Measurements from ENCODE around the gene ABCB7.
"Not testable (repeated sequence)": the region's sequence is repeated elsewhere in the genome, so short reads cannot be mapped to it uniquely, and the experiment has no call there.

The ABCB7 gene

DNA sequence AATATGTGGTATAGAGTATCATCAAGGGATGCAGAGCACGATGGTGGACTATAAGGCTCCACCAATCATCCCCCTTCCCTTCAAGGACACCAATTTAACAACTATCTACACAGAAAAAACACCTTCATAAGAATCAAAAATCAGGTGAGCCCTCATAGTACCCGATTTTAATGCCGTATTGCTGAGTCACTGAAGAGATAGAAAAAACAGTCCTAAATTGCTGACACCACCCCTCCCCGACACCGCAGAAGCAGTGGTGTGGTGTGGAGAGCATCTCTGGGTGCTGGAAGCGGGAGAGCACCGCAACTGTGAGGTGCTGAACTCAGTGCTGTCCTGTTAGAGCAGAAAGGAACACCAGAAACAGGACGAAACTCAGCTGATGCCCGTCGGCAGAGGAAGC lies 49.3 kb downstream of the ABCB7 start:
- Histone ChIP-seq H3K79me2 (ENCODE audit: control insufficient read depth, insufficient read depth, low read length, unreplicated experiment) (no peaks in the 10 kb centered on the region), H3K27me3 (ENCODE audit: insufficient read depth, low read length) (no peaks in the 10 kb centered on the region), H2AFZ (ENCODE audit: low read length, unreplicated experiment) (no peak overlapping the region), H3K4me3 (ENCODE audit: low read depth, low read length) (no peak overlapping the region), H3K36me3 (ENCODE audit: insufficient read depth, low read length) (no peaks in the 10 kb centered on the region), H3K4me1 (ENCODE audit: control insufficient read depth, insufficient read depth, low read length, unreplicated experiment) (no peaks in the 10 kb centered on the region), H3K27ac (ENCODE audit: low read depth, low read length) (no peak overlapping the region)

DNA sequence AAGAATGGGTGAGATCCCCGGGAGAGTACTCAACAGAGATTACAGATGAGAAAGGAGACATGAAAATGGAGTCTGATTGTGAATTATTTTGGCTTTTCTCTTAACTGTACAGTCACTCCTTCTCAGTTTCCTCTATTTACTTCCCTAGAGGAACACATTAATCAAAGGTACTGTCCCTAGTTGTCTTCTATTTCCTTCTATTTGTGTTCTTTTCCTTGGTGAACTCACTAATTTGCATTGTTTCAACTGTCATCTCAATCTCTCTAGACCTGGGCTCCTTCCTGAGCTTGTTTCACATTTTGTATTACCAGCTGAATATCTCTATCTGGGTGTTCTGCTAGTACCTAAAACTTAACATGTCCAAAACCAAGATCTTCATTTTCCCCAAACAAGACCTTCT lies 59.8 kb downstream of the ABCB7 start:
- no peaks in the 10 kb centered on the region for H3K36me3 ChIP-seq (ENCODE audit: insufficient read depth, low read length)
- no peaks in the 10 kb centered on the region for H3K27me3 ChIP-seq (ENCODE audit: insufficient read depth, low read length)
- H3K79me2 ChIP-seq (ENCODE audit: control insufficient read depth, insufficient read depth, low read length, unreplicated experiment), result no peaks in the 10 kb centered on the region
- no peak overlapping the region for H3K27ac ChIP-seq (ENCODE audit: low read depth, low read length)
- H3K4me3 ChIP-seq (ENCODE audit: low read depth, low read length), result no peak overlapping the region
- H3K4me1 ChIP-seq (ENCODE audit: control insufficient read depth, insufficient read depth, low read length, unreplicated experiment), result no peaks in the 10 kb centered on the region
- H2AFZ ChIP-seq (ENCODE audit: low read length, unreplicated experiment), result no peak overlapping the region

DNA sequence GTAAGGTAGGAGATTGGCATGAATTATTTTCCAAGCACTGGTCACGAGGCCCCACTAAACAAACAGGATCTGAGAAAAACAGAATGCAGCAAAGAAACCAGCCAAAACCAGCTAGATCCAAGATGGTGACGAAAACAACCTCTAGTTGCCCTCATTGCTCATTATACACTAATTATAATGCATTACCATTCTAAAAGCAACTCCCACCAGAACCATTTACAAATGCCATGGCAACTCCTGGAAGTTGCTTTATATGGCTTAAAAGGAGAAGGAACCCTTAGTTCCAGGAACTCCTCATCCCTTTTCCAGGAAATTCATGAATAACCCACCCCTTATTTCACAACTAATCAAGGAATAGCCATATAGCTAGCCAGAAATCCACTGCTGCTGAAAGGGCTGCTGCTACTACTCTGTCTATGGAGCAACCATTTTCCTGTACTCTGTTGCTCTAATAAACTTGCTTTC lies 69.3 kb downstream of the ABCB7 start:
- Histone ChIP-seq H3K4me3 (ENCODE audit: low read depth, low read length) (no peak overlapping the region), H3K36me3 (ENCODE audit: insufficient read depth, low read length) (no peaks in the 10 kb centered on the region), H3K27ac (ENCODE audit: low read depth, low read length) (no peak overlapping the region), H3K27me3 (ENCODE audit: insufficient read depth, low read length) (no peaks in the 10 kb centered on the region), H3K79me2 (ENCODE audit: control insufficient read depth, insufficient read depth, low read length, unreplicated experiment) (no peaks in the 10 kb centered on the region), H2AFZ (ENCODE audit: low read length, unreplicated experiment) (no peak overlapping the region), H3K4me1 (ENCODE audit: control insufficient read depth, insufficient read depth, low read length, unreplicated experiment) (no peaks in the 10 kb centered on the region)

DNA sequence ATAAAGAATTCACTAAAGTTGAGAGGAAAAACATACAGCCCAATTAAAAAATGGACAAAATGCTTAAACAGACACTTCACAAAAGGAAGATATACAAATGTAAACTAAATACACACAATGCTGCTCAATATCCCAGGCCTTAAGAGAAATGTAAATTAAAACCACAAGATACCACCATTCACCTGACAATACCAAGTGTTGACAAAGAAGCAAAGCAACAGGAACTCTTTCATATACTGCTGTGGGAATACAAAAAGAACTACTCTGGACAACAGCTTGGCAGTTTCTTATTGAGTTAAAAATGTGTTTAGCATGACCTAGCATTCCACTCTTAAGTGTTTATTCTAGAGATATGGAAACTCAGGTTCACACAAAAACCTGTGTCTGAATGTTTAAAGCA lies 71.3 kb downstream of the ABCB7 start:
- H3K27ac ChIP-seq (ENCODE audit: low read depth, low read length), result no peak overlapping the region
- no peaks in the 10 kb centered on the region for H3K79me2 ChIP-seq (ENCODE audit: control insufficient read depth, insufficient read depth, low read length, unreplicated experiment)
- no peaks in the 10 kb centered on the region for H3K27me3 ChIP-seq (ENCODE audit: insufficient read depth, low read length)
- no peak overlapping the region for H3K4me3 ChIP-seq (ENCODE audit: low read depth, low read length)
- no peaks in the 10 kb centered on the region for H3K36me3 ChIP-seq (ENCODE audit: insufficient read depth, low read length)
- no peak overlapping the region for H2AFZ ChIP-seq (ENCODE audit: low read length, unreplicated experiment)
- no peaks in the 10 kb centered on the region for H3K4me1 ChIP-seq (ENCODE audit: control insufficient read depth, insufficient read depth, low read length, unreplicated experiment)

DNA sequence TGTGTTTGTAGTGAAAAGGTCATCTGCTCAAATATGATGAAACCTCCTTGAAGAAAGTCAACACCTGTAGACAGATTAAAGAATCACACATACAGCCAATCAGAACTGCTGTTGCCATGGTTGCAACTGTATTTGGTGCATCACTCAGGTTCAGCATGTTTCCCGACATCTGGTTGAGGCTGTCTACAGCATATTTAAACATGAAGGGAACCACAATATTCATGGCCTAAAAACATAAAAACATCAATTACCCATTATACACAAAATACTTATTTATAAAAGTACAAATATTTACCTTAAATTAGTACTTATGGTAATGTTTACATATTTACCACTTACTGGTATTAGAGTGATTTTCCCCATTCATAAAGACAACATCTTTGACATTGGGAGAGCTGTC lies 79.7 kb downstream of the ABCB7 start:
- H3K79me2 ChIP-seq (ENCODE audit: control insufficient read depth, insufficient read depth, low read length, unreplicated experiment), result no peaks in the 10 kb centered on the region
- H3K4me1 ChIP-seq (ENCODE audit: control insufficient read depth, insufficient read depth, low read length, unreplicated experiment), result no peaks in the 10 kb centered on the region
- H3K36me3 ChIP-seq (ENCODE audit: insufficient read depth, low read length), result no peaks in the 10 kb centered on the region
- H2AFZ ChIP-seq (ENCODE audit: low read length, unreplicated experiment), result no peak overlapping the region
- no peaks in the 10 kb centered on the region for H3K27me3 ChIP-seq (ENCODE audit: insufficient read depth, low read length)
- H3K4me3 ChIP-seq (ENCODE audit: low read depth, low read length), result no peak overlapping the region
- no peak overlapping the region for H3K27ac ChIP-seq (ENCODE audit: low read depth, low read length)

DNA sequence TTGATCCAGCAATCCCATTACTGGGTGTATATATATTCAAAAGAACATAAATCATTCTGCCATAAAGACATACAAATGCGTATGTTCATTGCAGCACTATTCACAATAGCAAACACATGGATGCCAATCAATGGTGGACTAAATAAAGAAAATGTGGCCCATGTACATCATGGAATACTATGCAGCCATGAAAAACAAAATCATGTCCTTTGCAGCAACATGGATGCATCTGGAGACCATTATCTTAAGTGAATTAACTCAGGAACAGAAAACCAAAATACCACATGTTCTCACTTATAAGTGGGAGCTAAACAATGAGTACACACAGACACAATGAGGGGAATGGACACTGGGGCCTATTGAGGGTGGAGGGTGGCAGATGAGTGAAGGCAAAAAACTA lies 81.6 kb downstream of the ABCB7 start:
- Histone ChIP-seq H3K4me3 (ENCODE audit: low read depth, low read length) (no peak overlapping the region), H3K27me3 (ENCODE audit: insufficient read depth, low read length) (no peaks in the 10 kb centered on the region), H3K36me3 (ENCODE audit: insufficient read depth, low read length) (no peaks in the 10 kb centered on the region), H2AFZ (ENCODE audit: low read length, unreplicated experiment) (no peak overlapping the region), H3K79me2 (ENCODE audit: control insufficient read depth, insufficient read depth, low read length, unreplicated experiment) (no peaks in the 10 kb centered on the region), H3K4me1 (ENCODE audit: control insufficient read depth, insufficient read depth, low read length, unreplicated experiment) (no peaks in the 10 kb centered on the region), H3K27ac (ENCODE audit: low read depth, low read length) (no peak overlapping the region)

DNA sequence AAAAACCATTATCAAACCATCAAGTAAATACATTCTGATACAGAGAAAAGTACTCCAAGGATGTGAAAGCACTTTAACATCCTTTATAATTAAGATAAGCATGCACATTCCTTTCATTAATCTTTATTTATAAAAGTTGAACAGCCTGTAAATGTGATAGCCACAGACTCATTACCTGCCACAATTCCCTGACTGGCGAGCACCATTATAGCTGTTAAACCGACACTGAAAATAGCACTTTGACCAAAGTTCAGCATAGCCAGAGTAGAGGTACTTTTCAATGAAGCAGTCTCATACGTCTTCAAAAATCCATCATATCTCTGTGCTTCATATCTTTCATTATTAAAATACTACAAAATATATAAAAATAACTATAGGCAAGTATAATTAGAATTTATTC lies 84.7 kb downstream of the ABCB7 start:
- Histone ChIP-seq H3K27me3 (ENCODE audit: insufficient read depth, low read length) (no peaks in the 10 kb centered on the region), H3K4me3 (ENCODE audit: low read depth, low read length) (no peak overlapping the region), H3K79me2 (ENCODE audit: control insufficient read depth, insufficient read depth, low read length, unreplicated experiment) (no peaks in the 10 kb centered on the region), H2AFZ (ENCODE audit: low read length, unreplicated experiment) (no peak overlapping the region), H3K36me3 (ENCODE audit: insufficient read depth, low read length) (no peaks in the 10 kb centered on the region), H3K27ac (ENCODE audit: low read depth, low read length) (no peak overlapping the region), H3K4me1 (ENCODE audit: control insufficient read depth, insufficient read depth, low read length, unreplicated experiment) (peaks cover 4% of the 10 kb centered on the region)

DNA sequence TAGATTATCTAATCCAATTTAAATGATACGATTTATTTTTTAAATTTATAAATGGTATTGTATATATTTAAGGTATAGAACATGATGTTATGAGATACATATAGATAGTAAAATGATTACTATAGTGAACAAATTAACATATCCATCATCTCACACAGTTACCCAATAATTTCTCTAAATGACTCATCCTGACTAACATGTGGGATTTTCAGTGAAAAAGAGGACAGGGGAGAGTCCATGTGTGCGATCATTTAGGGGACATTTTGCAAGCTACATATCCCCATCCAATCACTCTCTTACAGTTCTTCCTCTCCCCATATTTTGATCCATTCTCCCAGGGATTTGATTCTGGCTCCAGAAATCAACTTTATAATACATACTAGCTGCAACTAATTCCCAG lies 88.2 kb downstream of the ABCB7 start:
- Histone ChIP-seq H2AFZ (ENCODE audit: low read length, unreplicated experiment) (no peak overlapping the region), H3K36me3 (ENCODE audit: insufficient read depth, low read length) (no peaks in the 10 kb centered on the region), H3K27ac (ENCODE audit: low read depth, low read length) (no peak overlapping the region), H3K79me2 (ENCODE audit: control insufficient read depth, insufficient read depth, low read length, unreplicated experiment) (no peaks in the 10 kb centered on the region), H3K4me1 (ENCODE audit: control insufficient read depth, insufficient read depth, low read length, unreplicated experiment) (peaks cover 4% of the 10 kb centered on the region), H3K4me3 (ENCODE audit: low read depth, low read length) (no peak overlapping the region), H3K27me3 (ENCODE audit: insufficient read depth, low read length) (no peaks in the 10 kb centered on the region)

DNA sequence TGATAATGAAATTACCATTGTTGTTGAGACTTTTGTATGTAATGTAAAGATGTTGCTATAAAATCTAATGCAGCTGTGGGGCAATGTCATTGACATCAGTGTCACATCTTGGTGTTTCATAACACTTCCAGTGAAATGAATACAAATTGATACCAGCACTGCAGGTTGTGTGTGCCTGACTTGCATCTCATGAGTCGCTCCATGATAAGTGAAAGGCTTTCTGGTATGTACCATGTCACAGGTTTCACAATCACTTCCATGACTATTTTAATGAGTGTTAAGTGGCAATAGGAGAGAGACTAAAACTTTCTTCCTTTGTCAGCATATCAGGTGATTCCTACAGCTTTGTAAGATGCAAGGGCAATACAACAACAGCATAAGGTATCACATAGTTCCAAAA lies 94.4 kb downstream of the ABCB7 start:
- no peaks in the 10 kb centered on the region for H3K4me1 ChIP-seq (ENCODE audit: control insufficient read depth, insufficient read depth, low read length, unreplicated experiment)

DNA sequence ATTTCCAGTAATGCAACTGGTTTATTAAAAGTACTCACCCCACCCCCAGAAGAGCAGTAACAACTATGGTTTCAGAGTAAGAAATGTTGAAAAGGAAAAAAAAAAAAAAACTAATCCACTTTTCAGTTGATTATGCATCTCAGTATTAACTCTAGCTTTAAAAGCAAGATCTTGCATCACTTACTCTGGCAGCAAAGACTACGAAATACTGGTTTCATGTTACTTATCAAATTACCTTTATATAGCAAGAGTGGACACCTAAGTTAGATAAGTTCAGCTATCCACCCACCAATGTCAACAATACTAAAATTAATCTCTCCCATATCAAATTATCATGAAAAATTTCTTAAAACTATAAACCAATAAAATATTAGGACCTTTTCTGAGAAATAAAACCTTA lies 105.0 kb downstream of the ABCB7 start:
- H3K4me1 ChIP-seq (ENCODE audit: control insufficient read depth, insufficient read depth, low read length, unreplicated experiment), result no peaks in the 10 kb centered on the region
- H3K79me2 ChIP-seq (ENCODE audit: control insufficient read depth, insufficient read depth, low read length, unreplicated experiment), result no peaks in the 10 kb centered on the region
- H3K27me3 ChIP-seq (ENCODE audit: insufficient read depth, low read length), result no peaks in the 10 kb centered on the region
- H3K36me3 ChIP-seq (ENCODE audit: insufficient read depth, low read length), result no peaks in the 10 kb centered on the region
- H3K27ac ChIP-seq (ENCODE audit: low read depth, low read length), result no peak overlapping the region
- H2AFZ ChIP-seq (ENCODE audit: low read length, unreplicated experiment), result no peak overlapping the region
- H3K4me3 ChIP-seq (ENCODE audit: low read depth, low read length), result no peak overlapping the region

More for the DNA sequence above, 94.4 kb downstream of the ABCB7 start:
- Histone ChIP-seq H2AFZ (ENCODE audit: low read length, unreplicated experiment) (no peak overlapping the region), H3K4me3 (ENCODE audit: low read depth, low read length) (no peak overlapping the region), H3K27me3 (ENCODE audit: insufficient read depth, low read length) (no peaks in the 10 kb centered on the region), H3K27ac (ENCODE audit: low read depth, low read length) (no peak overlapping the region), H3K79me2 (ENCODE audit: control insufficient read depth, insufficient read depth, low read length, unreplicated experiment) (no peaks in the 10 kb centered on the region), H3K36me3 (ENCODE audit: insufficient read depth, low read length) (no peaks in the 10 kb centered on the region)

DNA sequence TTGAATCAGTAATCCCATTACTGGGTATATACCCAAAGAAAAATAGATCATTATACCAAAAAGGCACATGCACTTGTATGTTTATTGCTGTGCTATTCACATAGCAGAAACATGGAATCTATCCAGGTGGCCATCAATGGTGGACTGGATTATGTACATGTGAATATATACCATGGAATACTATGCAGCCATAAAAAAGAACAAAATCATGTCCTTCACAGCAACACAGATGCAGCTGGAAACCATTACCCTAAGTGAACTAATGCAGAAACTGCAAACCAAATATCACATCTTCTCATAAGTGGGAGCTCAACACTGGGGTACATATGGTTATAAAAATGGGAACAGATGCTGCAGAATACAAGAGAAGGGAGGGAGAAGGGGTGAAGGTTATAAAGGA lies 110.7 kb downstream of the ABCB7 start:
- Histone ChIP-seq H3K79me2 (ENCODE audit: control insufficient read depth, insufficient read depth, low read length, unreplicated experiment) (no peaks in the 10 kb centered on the region), H3K36me3 (ENCODE audit: insufficient read depth, low read length) (no peaks in the 10 kb centered on the region), H3K4me1 (ENCODE audit: control insufficient read depth, insufficient read depth, low read length, unreplicated experiment) (no peaks in the 10 kb centered on the region), H2AFZ (ENCODE audit: low read length, unreplicated experiment) (no peak overlapping the region), H3K4me3 (ENCODE audit: low read depth, low read length) (no peak overlapping the region), H3K27ac (ENCODE audit: low read depth, low read length) (no peak overlapping the region), H3K27me3 (ENCODE audit: insufficient read depth, low read length) (no peaks in the 10 kb centered on the region)

DNA sequence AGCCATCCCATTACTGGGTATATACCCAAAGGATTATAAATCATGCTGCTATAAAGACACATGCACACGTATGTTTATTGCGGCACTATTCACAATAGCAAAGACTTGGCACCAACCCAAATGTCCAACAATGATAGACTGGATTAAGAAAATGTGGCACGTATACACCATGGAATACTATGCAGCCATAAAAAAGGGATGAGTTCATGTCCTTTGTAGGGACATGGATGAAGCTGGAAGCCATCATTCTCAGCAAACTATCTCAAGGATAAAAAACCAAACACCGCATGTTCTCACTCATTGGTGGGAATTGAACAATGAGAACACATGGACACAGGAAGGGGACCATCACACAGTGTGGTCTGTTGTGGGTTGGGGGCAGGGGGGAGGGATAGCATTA lies 111.9 kb downstream of the ABCB7 start:
- not testable (repeated sequence) for H3K79me2 ChIP-seq (ENCODE audit: control insufficient read depth, insufficient read depth, low read length, unreplicated experiment); H3K27me3 ChIP-seq (ENCODE audit: insufficient read depth, low read length); H2AFZ ChIP-seq (ENCODE audit: low read length, unreplicated experiment); H3K4me3 ChIP-seq (ENCODE audit: low read depth, low read length); H3K4me1 ChIP-seq (ENCODE audit: control insufficient read depth, insufficient read depth, low read length, unreplicated experiment); H3K27ac ChIP-seq (ENCODE audit: low read depth, low read length); H3K36me3 ChIP-seq (ENCODE audit: insufficient read depth, low read length)
